GM19324 (cell line): Measurements from ENCODE around the gene MBOAT2.

Experiments used
- ATAC-seq: cut with Tn5 transposase; IDR thresholded peaks from one replicate; pipeline ENCODE4 v1.9.1; 2021; ENCODE audit warnings: mild to moderate bottlenecking, moderate library complexity; ENCODE audit not compliant: unreplicated experiment, low FRiP score

Gene MBOAT2

DNA sequence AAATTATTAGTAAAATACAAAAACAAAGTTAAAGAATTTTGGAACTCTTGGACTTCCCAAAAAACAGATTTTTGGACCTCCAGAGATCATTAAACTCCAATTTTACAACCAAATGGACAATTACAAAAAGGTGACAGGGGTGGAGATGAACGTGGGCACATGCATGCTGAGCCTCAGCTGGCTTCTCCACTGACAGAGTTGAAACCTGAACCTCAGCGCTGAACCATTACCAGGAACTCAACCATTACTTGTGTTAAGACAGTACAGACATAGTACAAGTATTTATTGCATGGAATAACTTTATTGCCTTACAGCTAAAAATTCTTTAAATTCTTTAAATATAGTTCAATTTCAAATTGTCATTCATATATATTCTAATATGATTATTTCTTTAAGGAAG is 133.0 kb downstream of the MBOAT2 start:
- ATAC-seq, result no peak

DNA sequence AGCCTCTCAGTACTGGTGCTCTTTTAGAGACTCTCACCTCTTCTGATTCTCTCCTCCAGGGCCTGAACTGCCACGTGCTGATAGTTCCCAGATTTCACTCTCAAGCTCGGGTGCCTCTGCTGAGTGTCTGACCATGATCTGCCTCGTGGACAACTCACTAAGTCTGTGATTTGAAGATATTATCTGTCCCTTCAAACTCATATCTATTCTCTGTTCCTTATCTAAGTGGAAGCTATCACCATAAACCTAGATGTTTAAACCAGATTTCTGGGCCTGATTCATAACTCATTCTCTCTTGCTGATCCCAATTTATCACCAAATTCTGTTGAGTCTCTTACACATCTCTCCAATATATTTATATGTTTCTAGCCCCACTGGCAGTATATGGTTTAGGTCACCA is 136.1 kb downstream of the MBOAT2 start:
- no peak for ATAC-seq

DNA sequence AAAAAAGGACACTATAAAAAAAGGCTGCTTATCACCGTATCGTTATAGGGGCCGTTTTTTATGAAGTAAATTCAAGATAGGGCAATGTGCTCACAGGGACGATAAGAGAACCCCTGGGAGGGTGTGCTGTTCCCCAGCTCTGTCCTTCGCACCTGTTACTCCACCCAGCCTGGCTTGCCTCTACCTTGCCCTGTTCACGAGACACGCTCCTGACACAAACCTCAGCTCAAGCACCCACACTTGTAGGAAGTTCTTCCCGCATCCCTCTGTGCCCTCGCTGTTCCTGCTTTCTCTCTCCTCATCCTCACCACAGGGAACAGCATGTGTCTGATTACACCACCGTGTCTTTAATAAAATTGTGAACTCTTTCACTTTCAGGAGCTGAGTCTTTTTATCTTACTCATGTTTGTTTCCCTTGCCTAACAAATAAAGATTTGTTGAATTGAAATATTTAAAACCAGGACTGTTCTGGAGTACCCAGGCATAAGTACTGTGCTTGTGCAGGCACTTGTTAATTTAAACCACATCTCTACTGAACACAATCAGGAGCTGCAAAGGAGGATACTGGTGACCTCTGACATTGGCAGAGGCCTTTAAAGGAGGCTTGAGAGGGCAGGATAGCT is 140.0 kb downstream of the MBOAT2 start:
- no peak for ATAC-seq

DNA sequence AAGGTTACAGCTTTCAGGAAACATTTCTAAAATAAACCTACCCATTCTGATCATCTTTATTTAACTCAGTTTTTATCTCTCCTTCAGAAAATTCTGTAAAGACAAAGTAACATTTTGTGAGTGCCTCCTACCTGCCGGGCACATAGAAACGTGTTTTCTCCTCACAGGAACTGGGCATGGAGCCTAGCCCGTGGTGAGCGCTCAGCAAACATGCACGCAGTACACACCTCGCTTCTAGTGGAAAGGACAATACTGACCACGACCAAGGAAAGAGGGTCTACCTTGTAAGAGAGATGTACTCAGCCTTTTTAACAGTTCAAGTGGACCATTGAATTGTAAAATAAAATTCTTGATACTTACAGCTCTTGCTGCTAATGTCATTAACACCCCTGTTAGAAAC is 141.3 kb downstream of the MBOAT2 start:
- no peak for ATAC-seq

DNA sequence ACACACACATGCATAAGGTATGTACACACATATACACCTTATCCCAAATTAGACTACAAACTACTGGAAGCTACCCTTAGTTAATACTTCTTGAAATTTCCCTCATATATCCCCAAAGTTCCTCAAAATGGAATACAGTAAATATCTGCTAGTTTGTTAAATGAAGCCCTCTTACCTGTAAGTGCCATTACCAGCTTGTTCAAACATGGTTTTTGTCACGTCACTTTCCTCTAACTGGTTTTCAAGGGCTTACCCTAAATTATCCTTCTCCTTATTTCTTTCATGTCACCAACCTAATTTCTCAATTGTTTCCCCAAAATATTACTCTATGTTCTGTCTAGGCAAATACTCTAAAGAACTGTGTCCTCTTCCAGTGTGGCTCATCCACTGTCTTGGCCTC is 141.7 kb downstream of the MBOAT2 start:
- ATAC-seq, result no peak

DNA sequence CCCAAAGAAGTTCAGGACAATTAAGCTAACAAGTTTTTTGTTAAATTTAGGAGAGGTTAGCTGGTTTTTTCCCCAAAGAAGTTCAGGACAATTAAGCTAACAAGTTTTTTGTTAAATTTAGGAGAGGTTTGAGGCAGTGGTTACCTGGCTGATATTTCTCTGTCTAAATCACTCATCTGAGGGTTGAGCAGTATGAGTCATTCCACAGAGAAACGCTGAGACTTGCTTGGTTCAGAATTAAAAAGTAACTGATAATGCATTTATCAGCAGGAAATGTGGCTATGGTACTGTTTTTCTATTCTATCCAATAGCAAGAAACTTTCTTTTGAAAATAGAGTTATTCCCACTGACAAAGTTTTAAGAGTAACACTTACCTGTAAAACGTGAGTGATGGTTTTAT is 143.2 kb downstream of the MBOAT2 start:
- no peak for ATAC-seq

DNA sequence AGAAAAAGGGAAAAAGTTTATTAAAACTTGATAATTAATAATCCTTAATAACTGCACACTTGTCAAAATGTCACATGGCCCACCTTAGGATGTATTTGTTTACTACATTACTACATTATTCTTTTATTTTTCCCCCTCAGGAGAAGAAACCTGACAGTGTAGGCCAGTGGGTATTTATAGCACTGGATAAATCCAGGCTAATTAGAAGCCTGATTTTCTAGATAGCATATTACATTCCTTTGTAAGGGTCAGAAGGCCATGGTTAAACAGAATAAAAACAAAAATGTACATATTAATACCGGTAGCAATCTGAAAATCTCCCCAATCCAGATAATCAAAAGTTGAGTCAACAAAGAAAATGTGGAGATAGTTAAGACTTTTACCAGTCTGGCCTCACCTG is 144.6 kb downstream of the MBOAT2 start:
- ATAC-seq, result no peak

DNA sequence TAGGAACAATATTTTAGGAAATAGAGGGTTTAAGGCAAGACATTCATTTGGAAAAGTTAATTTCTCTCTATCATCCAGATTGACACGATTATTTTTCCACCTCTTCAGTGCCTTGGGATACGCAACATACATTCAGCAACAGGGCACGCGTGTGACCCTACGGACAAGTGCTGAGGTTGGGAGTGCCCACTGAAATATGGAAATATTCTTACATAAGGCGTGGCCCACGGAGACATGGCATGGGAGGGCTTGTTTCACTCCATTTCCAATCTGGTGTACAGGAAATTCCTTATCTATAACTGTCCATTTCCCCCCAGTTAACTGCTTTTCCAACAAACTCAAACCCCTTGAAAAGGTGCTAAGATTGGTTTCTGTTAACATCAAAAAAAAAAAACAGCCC is 145.2 kb downstream of the MBOAT2 start:
- no peak for ATAC-seq

DNA sequence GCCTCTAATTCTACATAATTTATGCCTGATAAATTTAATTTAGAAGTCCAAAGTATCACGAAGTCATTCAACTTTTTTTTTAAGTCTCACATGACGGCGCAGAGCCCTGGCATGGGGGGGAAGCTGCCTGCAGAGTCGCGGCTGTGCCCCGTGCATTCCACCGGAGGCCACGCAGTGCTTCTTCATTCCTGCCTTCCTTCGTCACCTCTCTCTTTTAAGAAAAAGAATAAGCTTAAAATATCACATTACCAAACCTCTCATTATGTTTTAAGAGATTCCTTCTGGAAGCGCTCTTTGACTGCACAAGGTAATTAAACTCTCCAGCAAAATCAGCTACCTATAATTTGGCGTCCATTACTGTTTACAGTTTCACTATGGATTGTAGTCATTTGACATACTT is 145.8 kb downstream of the MBOAT2 start:
- ATAC-seq, result no peak

DNA sequence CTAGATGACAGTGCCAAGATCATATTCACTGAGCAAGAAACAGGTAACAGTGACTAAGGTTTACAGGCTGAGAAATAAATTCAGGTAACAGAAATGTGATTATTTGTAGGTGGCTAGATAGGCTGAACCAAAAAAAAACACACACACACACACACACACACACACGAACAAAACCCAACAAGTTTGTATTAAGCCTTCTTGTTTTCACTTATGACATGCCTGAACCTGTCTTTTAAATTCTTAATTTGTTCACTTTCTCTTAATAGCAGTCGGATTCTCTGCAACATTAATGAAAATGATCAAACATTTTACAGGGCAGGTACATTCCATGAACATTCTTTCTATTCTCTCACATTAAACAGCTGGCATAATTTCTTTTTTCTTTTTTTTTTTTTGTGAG is 147.3 kb downstream of the MBOAT2 start:
- no peak for ATAC-seq

DNA sequence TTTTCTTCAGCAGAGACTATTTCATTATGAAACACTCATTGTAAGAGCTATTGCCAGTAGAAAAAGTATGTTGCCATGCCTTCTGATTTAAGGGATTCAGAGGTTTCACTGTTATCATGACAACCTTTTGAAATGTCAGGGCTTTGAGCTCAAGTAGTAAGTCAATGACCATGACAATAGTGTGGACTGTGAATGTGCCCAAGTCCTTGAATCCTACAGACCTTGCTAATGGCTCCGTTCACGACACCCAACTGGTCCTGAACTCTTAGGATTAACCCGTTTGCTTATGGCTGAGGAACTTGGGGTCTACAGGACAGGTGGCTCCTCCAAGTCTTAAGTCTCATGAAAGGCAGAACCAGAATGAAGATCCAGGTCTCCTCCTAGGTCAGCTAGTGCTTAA is 148.5 kb downstream of the MBOAT2 start:
- no peak for ATAC-seq

DNA sequence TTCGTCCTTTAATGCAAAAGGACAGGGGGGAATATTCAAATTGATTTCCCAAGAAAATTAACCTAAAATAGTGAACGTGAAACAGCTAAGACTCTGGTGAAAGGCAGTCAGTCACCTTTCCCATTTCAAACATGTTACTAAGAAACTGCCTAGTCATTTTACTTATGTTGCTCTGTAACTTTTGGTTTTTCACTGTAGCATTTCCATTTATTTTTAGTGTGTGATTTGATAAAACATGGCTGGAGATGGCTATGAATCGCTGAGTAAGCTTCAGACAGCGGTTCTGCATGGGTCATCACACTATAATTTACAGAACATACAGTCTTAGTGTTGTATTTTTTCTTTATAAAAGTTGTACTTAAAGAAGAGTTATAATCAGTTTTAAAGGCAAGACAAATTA is 150.1 kb downstream of the MBOAT2 start:
- ATAC-seq, result no peak

DNA sequence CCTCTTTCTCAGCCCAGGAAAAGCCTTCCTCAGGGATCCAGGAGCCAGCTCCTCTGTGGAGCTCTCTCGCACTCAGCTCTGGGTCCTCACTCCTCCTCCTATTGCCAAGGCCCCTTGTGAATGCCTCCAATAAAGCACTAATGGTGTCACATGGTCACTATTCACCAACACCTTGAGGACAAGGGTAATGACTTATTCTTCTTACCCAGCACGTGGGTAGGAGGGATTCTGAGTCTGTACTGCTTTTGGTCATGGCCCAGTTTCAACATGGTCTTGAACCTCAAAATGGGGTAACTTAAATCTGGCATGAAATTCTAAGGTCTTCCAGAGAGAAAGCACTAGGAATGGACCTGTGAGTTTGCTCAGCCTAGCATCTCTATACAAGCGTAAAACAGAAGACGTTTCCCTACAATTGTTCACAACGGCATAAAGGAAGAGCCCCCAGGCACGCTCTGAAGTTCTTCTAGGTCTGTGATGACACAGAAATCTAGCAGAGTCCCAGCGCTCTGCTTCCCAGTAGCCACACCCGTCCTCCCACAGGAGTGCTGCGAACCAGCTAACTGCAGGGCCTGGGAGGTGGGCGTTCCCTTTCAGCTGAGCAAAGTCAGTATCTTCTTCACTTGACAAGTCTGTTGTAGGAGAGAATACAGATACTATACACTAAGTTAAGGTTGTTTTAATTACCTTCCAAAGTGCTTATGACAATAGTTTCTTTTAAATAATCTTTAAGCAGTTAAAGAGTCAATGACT is 151.5 kb downstream of the MBOAT2 start:
- ATAC-seq, result no peak

DNA sequence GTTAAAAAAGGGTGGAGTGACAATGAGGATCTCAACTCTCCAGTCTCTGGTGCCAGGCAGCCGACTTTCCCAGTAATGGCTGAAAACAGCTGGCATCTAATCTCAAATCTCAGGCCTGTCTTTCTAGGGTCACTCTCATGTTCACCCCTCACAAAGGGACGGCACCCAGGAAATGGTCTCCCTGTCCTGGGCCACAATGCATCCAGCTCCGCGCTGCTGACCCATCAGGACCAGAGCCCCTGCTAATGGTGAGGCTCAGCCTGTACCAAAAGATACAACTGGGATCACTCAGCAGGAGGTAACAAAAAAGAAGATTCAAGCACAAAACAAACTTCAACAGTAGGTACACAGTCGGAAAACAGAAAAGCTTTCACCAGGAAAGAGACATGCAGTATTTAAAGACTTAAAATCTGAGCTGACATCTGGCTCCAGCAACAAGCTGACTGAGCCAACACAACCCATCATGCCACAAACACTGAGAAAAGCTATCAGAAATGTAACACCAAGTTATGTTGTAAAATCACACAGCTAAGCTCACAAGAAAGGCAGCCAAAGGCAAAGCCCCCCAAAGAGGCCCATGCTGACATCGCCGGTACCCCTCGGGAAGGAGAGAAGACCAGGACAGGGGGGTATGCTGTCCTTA is 152.5 kb downstream of the MBOAT2 start:
- ATAC-seq, result no peak

DNA sequence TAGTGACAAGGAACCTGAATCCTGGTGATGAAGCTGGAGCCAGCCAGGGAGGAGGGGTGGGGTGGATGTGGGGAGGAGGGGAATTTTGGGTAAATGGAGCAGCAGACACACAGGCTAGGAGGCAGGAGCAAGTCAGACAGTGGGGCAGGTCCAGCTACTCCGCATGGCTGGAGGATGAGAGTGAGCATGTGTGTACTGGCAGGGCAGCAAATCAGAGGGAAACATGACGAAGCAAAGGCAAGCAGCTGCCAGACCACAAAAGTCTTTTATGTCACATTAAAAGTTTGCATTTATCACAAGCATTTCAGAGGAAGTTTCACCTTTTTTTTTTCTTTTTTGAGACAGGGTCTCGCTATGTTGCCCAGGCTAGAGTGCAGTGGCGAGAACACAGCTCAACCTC is 154.2 kb downstream of the MBOAT2 start:
- no peak for ATAC-seq

DNA sequence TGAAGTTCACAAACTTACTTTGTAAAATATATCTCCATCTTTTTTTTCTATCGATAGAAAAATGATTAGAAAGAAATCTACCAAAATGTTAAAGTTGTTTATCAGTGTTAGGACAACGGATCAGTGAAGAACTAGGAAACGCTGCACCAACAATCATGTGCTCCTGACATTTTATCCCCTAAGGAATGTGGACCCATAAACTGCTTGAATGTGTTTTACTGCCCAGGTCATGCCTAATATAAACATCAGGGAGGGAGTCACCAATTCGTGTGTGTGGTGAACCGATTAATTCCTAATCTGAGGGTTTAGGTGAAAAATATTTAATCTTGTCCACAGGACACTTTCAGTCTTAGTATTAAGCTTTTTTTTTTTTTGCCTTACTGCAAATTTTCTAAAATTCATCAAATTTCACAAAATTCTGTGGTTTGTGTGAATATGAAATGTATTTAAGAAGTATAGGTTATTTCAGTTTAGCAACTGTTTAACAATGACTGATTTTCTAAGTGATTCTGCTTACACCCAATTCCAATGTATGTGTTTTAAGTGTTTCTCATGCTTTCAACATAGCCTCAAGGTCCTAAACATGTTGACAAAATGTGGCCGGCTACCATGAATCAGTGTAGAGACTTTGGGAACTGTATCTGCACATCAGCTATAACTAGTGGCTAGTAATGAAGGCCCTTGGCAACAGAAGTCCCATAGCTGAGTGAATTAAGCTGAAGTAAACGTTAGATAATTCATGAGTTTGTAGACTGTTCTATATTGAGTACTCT is 155.0 kb downstream of the MBOAT2 start:
- ATAC-seq, result no peak

DNA sequence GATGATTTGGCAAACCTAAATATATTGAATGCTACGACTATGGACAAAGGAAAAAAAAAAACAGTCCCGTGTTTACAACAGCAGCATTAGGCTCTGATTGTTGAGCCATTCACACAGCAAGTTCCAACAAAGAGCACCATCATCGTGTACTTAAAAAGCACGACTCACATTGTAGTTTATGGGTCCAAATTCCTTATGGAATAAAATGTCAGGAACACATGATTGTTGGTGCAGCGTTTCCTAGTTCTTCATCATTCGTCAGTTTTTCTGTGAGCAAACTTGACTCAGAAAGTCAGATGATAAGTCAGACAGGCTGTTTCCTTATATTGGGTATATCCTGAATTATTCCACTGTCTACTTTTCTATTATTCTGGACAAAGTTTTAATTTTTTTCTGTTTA is 156.1 kb downstream of the MBOAT2 start:
- ATAC-seq, result no peak

DNA sequence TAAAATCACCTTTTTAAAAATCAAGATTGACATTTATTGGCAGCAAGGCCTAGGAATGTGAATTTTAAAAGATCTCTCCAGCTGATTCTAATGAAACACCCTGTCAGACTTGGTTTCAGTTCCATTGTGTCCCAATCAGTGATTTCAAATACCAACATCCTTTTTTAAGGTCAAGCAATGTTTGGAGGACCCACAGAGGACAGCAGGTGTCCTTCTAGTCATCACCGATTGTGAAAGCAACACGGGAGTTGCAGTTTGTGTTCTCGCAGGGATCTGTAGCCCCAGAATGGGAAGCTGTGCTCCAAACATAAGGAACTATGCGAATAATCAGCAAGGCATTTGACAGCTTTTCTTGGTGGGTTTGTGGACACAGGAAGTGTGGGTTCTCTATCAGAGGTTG is 161.6 kb downstream of the MBOAT2 start:
- ATAC-seq, result no peak

DNA sequence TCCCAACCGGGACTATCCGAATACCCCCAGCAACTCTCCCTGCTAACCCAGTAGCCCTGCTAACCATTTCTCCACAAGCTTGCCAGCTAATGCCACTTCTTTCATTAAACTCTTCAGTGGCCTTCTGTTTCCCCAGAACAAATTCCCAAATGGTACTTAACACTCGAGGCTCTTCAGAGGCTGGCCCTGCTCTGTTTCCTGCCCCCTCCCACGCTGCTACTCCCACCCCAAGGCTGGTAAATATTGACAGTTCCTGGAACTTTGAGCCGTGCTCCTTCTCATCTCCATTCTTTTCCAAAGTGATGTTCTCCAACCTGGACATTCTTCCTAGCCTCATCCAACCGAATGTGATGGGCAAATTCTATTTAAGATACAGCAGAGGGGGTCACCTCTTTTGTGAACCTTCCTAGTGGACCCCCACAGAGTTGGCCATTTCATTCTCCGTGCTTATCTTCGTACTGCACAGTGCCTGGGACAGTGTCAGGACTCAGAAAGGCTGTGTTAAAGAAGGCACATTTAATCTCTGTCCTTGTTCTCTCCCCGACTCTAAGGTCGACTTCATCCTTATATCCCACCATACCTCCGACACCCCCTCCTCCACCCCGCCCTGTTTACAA is 162.9 kb downstream of the MBOAT2 start:
- ATAC-seq, result no peak

DNA sequence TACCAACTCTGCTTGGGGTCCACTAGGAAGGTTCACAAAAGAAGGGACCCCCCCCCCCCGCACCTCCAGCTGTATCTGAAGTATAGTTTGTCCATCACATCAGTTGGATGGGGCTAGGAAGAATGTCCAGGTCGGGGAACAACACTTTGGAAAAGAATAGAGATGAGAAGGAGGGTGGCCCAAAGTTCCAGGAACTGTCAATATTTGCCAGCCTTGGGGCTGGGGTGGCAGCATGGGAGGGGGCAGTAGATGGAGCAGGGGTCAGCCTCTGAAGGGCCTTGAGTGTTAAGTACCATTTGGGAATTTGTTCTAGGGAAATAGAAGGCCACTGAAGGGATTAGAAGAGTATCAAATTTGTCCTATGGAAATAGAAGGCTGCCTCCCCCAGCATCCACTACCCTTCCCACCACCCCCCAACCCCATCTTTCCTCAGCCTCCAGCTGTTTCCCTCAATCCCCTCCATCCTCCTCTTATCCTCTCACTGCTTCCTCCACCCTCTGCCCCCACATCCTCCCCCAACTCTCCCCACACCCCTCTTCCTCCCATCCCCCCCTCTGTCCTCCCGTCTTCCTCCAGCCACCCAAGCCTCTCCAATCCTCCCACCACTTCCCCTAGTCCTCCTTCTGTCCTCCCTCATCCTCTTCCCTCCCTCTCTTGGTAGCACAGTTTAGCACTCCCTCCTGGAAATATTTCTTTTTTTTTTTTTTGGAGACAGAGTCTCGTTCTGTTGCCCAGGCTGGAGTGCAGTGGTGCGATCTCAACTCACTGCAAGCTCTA is 164.1 kb downstream of the MBOAT2 start:
- no peak for ATAC-seq
